MV-4-11 (cell line): ENCODE data around the gene FOXD1.
A peak's percentile ranks its signal among the peaks of the same experiment; 100 is the strongest.
"Not testable (repeated sequence)": the region's sequence is repeated elsewhere in the genome, so short reads cannot be mapped to it uniquely, and the experiment has no call there.

ENCODE experiments used
- DNase-seq: peaks from one replicate; lab custom pipeline; 2025; lab: John Stamatoyannopoulos, UW

Gene FOXD1

GRCh38 chr5:73464016-73464745, 15.6 kb upstream of the FOXD1 start:
- DNase-seq: no peak

DNA sequence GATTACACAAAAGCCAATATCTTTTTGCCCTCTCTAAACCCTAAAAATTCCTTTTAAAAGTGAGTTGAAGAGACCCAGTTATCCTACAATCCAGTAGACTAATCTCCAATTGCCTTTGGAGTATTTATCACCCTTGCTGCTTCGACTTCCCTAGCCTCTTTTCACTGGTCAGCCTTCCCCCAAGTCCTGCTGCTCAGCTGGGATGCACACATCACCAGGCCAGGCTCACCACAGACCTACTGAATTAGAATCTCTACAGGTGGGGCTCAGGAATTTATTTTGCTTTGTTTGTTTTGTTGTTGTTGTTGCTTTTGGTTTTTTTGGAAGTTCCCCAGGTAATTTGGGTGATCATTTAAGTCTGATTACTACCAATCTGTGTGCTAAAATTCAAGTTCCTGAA, 11.6 kb upstream of the FOXD1 start:
- DNase-seq: no peak

DNA sequence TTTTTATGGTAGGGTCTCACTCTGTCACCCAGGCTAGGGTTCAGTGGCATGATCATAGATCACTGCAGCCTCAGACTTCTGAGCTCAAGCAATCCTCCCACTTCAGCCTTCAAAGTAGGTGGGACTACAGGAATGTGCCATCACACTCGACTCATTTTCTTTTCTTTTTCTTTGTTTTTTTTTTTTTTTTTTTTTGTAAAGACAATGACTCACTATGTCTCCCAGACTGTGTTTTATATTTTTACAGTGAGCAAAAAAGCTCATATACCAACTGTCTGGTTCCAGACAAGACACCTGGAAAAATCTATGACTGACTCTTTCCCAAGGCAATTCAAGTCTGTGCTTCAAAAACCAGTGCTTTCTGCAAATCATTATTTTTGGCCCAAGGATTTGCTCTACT, 10.8 kb upstream of the FOXD1 start:
- DNase-seq: no peak

DNA sequence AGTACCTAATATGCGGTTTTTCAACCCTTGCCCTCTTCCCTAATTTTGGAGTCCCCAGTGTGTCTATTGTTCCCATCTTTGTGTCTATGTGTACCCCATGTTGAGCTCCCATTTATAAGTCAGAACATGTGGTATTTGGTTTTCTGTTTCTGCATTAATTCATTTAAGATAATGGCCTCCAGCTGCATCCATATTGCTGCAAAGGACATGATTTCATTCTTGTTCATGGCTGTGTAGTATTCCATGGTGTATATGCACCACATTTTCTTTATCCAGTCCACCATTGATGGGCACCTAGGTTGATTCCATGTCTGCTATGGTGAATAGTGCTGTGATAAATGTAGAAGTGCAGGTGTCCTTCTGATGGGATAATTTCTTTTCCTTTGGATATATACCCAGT, 7.9 kb upstream of the FOXD1 start:
- not testable (repeated sequence) for DNase-seq

DNA sequence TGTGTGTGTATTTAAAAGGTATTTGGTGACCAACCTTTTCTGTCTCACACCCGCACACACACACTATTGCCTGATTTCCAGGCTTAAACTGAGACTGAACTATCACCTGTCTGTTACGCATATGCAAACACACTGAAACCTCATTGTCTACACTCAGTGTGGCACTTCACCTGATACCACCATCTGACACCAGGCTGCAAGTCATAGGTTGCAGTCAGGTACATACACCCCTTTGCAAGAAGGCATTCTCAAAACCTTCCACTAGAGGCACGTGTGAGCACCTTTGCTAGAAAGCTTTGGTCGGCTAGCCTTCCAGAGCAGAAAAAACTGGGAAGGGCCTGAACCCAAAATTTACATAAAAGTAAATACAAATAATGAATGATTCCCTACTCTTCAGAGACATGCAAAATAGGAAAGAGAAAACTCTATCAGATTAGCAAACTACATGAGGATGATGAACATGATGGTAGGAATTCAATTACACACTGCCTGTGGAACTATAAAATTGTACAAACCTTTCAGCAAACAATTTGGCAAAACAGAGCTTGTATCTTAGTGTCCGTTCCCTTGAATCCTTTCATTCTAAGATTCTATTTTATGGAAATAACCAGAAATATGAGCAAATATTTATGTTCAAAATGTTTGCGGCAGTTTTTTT, 5.9 kb upstream of the FOXD1 start:
- DNase-seq: peak; percentile 7

GRCh38 chr5:73452215-73452614, 3.6 kb upstream of the FOXD1 start:
- no peak for DNase-seq

DNA sequence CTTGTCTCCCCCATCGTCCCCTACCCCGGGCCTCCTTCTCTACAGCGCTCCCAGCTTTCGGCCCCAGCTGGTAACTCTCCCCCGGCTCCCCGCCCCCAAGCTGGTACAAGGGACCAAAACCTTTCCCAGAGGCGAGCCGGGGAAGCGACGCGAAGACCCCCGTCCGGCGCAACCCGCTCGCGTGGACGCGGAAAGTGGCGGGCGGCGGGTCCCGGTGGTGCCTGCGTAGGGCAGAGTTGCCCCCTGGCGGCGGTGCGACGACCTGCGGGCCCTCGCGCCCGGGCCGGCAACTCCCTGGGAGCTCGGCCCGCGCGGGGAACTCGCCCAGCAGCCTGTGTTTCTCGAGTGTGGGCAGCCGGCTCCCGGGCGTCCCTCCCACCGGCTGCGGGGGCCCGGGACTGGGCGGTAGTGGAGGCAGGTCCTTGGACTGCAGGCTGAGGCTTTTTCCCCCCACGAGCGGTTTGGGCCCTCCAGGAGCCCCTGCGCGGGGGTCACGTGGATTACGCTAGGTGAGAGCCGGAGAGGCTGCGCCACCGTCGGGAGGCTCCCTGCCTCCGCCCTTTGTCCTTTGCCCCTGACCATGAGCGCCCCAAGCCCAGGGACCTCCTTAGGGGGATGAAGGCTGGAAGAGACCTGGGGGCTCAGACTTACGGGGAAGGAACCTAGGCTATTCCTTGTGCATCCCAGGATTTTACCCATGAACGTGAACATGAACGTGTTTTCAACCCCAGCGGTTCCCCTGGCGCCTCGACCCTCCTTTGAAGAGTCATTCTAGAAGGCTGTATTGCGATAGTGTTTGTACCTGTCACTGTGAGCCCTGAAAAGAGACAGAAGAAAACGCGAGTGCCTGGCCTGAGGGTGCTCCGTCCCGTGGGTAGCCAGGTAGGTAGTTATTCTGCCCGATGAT, 2.9 kb upstream of the FOXD1 start:
- DNase-seq: peak; percentile 5

GRCh38 chr5:73450672-73451223, 2.2 kb upstream of the FOXD1 start:
- DNase-seq: no peak

DNA sequence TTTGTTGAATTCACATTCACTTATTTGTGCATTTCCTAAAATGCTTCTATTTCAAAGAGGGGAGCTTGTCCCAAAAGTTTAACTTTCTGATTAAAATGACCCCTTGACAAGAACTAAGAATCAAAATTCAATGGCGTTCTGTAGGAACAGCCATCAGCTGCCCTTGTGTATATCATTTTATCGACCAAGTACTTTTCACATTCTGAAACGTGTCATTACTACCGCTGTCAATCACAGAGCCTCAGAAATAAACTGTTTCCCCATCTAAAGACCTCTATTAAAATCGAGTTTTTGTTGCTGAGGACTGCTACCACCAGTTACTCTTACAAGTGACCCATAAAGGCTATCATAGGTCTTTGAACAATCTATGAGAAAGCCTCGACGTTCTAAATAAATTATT, 1.6 kb upstream of the FOXD1 start:
- DNase-seq: no peak

GRCh38 chr5:73447530-73448462, 781 bp downstream of the FOXD1 start:
- peak; percentile 0 for DNase-seq

DNA sequence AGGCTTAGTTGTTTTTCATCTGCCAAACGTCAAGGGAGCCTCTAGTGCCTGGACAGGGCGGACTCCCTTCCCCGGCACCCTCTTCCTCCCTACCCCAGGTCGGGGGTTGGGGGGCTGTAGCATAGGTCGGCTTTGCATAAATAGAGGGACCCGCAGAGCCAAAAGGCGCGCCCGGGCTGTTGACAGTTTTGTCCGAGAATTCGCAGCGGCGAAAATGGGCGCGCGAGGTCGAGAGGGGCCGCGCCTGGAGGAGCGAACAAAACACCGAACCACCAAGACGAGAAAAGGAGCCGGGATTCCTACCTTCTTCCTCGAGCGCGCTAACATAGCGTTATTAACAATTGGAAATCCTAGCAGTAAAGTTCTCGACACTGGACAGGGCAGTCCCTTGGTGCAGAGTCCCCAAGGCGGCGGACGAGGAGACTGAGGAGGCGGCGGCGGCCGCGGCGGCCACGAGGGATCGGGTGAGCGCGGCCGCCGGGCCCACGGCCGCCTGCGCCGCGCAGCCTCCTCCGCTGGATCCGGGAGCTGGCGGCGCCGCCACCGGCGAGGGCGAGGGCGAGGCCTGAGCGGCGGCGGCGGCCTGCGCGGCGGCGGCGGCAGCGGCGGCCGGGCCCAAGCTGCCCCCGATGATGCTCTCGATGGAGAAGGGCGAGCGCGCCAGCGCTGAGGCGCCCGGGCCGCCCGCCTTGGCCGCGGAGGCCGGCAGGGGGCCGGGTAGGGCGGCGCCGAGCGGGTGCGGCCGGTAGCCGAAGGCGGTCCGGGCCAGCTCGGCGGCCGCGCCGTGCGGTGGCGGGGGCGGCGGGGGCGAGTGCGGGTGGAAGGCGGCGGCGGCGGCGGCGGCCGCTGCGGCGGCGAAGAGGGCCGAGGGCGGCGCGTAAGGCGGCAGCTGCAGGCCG, 1.7 kb downstream of the FOXD1 start:
- DNase-seq: no peak

GRCh38 chr5:73445665-73446630, 2.6 kb downstream of the FOXD1 start:
- DNase-seq: no peak

DNA sequence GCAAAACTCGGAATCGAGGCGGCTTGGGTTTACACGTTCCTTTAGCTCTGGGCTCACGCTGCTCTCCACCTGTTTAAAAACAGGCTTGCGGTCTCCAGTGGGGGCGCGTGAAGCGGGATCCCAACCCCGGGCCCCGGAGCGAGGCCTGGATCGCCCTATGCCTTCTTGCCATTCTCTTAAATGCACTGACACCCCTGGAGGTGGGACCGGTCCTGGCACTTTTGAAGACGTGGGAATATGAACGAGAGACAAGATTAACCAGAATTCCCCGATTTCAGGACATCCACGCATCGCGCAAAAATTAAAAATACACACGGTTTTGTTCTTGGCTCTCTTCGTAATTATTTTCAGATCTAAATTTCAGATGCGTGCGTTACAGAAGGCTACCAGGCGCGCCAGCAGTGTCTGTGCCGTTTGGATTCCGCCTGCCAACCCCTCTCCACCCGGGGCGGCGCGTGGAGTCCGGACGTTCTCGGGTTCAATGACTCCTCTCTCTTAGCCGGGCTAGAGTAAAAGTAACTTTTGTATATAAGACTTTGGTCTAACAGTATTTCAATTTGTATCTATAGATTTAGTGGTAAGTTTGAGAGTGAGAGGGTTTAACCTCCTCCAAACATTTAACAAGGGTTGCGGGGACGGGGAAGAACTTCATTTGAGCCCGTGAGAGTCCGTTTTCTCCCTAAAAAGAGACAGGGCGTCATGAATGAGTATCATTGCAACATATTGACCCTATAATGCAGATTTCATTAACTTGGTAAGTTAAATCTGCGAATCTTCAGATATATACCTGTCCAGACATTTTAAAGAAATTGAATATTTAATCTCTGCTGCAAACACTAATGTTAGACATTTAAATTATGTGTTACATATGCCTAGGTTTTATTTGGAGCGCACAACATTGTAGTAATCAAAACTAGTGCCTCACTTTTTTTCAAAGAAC, 3.8 kb downstream of the FOXD1 start:
- no peak for DNase-seq

DNA sequence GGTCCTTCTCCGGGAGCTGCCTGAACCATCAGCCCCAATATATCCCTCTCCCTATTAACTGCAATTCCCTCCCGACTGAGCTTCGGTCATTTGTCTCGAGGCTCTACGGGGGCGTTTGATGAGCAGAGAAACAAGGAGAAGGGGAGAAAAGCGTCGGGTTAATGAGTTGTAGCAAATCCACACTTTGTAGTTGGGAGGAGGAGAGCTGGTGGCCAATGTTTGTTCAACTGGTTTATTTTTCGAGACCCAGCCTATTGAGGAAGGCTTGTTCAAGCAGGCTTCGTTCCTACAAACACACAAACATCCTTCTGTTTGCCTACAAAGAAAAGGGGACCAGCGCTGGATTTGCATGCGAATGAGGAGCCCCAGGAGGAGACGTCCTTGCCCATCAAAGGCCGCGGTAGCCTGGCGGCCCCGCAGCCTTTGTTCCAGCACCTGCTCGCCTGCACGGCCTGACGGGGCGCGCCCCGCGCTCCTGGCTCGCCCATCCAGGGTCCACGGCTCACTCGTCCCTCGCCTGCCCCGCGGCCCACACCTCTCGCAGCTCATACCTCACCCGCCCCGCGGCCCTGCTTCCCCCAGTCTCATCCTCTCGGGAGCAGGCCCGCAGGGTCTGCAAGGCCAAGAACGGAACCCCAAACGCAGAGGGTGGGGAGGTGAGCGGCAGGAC, 4.6 kb downstream of the FOXD1 start:
- DNase-seq: no peak

DNA sequence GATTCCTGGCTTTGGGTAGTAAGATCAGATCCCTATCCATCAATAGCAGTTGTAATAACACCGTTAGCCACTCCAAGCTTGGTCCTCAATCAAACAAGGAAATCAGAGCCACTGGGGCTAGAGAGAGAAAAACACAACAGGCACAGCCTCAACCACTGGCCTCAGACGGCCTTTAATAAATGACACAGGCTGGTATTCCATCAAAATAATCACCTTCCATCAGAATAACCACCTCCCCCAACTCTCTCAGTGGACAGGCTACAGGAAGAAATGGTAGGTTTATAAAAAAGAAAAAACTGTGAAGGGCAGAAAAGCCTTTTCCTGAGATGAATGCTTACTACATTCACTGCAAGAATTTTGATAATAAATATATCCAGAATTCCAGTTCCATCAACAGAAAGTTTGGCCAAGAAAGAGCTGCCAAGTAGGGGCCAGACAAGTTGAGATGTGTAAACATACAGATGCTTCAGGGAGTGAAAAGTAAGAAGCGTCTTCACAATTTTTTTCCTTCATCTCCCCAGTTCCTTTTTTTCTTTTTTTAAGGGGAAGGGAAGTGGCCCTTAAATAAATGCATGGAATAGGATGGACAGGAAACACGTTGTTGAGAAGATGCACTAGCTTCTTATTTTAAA, 5.5 kb downstream of the FOXD1 start:
- no peak for DNase-seq

GRCh38 chr5:73442231-73442811, 6.3 kb downstream of the FOXD1 start:
- DNase-seq: no peak

DNA sequence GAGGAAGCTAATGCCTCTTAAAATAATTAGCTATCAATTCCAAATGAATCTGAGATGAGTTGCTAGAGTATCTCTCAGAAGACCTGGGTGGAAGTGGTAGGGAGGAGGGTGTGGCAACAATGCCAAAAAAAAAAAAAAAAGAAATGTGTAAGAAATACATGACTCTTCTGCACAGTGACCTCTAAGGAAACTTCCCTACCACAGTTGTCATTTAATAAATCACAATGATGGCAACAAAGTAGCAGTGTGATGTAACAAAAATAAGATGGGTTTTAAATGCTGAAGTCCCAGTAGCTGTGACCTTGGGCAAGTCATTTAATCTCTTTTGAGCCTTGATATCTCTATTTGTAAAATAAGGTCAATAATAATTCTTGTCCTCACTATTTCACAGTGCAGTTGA, 7.2 kb downstream of the FOXD1 start:
- DNase-seq: peak; percentile 52
